ENCODE results near the gene MORC1.

The MORC1 gene

DNA sequence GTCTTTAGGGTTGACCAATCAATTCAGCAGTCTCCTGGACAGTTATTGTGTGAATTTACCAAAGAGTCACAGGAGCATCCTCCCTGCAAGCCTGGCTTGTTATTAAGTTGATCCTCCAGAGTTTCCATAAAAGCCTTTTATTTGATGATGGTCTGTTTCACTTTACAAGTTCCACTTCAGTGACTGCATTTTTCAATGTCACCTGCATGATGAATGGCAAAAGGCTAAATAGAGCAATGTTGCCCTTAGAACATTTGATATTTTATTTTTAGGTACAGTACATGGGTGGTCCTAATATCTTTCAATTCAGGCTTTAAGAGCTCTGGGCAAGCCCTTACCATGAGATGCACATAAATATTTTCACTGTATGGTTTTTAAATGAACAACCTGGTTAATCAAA, 186.9 kb downstream of the MORC1 start:
- no peak for DNase-seq

DNA sequence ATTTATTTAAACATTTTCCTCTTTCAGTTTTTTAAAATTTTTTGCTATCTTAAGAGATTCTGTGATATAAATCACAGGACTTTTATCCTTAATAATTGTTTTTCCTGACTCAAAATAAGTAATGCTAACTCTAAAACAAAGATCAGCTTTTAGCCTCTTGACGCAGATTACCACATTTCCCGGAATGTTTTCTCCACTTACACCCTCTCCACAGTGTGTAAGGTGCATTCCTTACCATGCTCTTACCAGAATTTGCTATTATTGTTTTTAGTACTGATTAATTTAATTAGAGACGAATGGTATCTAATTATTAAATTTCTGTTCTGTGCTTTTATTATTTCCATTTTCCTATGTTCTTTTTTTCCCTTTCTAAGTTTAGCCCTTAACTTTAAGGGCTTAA, 199.1 kb downstream of the MORC1 start:
- no peak for DNase-seq

DNA sequence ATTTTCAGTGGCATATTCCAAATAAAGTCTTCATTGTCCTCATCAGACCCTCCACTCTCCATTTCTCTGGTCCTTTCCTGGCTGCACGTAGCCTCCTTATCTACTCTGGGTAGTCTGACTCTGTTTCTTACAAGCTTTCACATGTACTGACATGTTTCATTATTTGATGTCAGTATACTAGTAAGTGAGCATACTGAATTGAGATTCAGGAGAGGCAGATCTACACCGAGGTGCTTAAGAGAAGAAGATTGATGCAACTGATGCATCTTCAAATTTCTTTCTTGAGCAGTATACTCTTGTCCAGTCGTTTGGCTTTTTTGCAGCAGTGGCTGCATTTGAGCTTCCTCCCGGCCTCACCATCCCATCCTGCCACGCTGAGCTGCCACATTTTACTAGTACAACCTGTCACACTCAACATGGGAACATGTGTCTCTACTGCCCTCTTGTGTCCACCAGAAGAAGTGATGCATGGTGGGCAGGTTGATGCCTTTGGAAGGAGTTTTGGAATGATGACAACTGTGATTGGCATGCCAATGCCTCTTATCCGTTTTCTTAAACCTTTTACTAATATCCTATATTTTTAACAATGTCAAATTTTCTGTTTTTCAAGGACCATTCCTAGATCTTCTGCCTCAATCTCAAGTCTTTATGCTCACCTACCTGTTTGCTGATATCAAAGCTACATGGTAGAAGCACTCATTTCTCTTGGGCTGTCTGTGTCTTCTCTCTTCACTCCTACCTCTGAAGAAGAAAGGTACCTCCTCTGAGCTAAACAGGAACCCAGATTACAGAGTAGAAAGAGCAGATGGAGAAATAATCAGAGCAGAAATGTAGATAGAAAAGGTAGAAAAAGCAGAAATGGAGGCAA, 202.9 kb downstream of the MORC1 start:
- peak; percentile 48 for DNase-seq

DNA sequence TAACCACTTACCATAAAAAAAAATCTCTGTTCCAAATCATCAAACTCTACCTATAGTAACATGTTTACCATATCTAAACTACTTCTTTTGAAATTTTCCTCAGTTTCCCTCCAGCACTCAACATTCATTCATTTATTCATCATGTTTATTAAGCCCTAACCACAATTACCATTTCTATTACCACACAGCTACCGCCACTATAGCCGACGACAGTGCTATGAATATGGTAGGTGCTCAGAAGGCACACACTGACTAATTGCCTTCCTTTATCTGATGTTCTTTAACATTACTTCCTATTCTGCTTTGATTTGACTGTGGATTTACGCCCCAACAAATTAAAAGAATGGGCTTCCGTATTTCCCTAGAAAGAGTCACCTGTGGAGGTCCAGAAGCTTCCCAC, 208.1 kb downstream of the MORC1 start:
- no peak for DNase-seq

Data from NCI-H2107 (cell line).